Measurements from ENCODE around the gene FBXW7. TPM values are rescaled to one million over a fixed set of nuclear protein-coding genes. Genes with fewer than 3 reads are reported as not detected.

The FBXW7 gene
- total RNA-seq, 4 donors from 2014 or later, result 72.2 to 105 (median 87.1) TPM

DNA sequence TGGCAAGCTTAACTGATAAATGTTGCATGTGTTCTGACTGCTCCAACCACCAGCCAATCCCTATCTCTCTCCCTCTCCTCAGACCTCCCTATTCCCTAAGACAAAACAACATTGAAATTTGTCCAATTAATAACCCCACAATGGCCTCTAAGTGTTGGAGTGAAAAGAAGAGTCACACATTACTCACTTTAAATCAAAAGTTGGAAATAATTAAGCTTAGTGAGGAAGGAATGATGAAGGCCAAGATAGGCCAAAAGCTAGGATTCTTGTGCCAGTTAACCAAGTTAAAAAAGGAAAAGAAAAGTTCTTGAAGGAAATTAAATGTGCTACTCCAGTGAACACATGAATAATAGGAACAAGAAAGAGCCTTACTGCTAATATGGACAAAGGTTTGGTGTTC is 55.6 kb downstream of the FBXW7 start:
- H3K27ac ChIP-seq, result no peak overlapping the region
- H3K9me3 ChIP-seq, result no peaks in the 10 kb centered on the region
- H3K4me3 ChIP-seq (replicated peaks in 1 of 3), result no peak overlapping the region
- no peaks in the 10 kb centered on the region for H3K36me3 ChIP-seq
- TF ChIP-seq, protein P1, sequence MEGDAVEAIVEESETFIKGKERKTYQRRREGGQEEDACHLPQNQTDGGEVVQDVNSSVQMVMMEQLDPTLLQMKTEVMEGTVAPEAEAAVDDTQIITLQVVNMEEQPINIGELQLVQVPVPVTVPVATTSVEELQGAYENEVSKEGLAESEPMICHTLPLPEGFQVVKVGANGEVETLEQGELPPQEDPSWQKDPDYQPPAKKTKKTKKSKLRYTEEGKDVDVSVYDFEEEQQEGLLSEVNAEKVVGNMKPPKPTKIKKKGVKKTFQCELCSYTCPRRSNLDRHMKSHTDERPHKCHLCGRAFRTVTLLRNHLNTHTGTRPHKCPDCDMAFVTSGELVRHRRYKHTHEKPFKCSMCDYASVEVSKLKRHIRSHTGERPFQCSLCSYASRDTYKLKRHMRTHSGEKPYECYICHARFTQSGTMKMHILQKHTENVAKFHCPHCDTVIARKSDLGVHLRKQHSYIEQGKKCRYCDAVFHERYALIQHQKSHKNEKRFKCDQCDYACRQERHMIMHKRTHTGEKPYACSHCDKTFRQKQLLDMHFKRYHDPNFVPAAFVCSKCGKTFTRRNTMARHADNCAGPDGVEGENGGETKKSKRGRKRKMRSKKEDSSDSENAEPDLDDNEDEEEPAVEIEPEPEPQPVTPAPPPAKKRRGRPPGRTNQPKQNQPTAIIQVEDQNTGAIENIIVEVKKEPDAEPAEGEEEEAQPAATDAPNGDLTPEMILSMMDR (IDR thresholded peaks at IDR 0.05), result no peak
- no peak for TF ChIP-seq POLR2A (IDR thresholded peaks at IDR 0.05)
- no peaks in the 10 kb centered on the region for H3K27me3 ChIP-seq
- intact Hi-C loops (cut with DNase I), result no loop called here
- no peak for DNase-seq
- H3K4me1 ChIP-seq, result peaks cover 5 to 7% of the 10 kb centered on the region in 2 donors

DNA sequence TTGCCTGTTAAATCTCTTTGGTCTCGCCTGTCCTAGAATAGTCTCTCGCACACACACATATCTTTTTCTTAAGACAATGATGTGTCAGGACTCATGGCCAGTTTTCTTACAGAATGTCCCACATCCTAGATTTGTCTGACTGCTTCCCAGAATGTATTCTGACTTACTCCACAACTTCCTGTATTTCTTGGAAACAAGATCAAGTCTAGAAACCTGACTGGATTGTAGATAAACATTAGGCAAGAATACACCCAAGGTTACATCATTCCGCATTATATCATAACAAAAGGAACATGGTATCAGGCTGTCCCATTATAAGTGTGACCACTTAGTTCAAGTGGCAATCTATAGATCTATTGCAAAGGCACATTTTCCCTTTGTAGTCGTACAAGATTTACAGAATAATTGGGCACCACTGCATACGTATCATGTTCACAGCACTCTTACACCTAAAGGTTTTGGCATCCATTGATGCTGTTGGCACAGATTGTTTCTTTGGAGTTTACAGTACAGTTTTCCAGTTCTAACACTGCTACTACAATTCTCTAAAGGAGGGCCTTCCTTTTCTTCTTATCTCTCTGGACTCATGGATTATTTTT is 56.4 kb downstream of the FBXW7 start:
- TF ChIP-seq, protein P1 (IDR thresholded peaks at IDR 0.05), result no peak
- no peak for TF ChIP-seq POLR2A (IDR thresholded peaks at IDR 0.05)
- Histone ChIP-seq H3K4me1 (peaks cover 5 to 7% of the 10 kb centered on the region in 2 donors), H3K27ac (no peak overlapping the region), H3K36me3 (no peaks in the 10 kb centered on the region), H3K27me3 (no peaks in the 10 kb centered on the region), H3K4me3 (replicated peaks in 1 of 3) (no peak overlapping the region), H3K9me3 (no peaks in the 10 kb centered on the region)
- WGBS, 2 donors, result 92 to 95% methylated on average over 5 of the region's 5 CpGs
- DNase-seq, result no peak
- intact Hi-C loops (cut with DNase I), result no loop called here

DNA sequence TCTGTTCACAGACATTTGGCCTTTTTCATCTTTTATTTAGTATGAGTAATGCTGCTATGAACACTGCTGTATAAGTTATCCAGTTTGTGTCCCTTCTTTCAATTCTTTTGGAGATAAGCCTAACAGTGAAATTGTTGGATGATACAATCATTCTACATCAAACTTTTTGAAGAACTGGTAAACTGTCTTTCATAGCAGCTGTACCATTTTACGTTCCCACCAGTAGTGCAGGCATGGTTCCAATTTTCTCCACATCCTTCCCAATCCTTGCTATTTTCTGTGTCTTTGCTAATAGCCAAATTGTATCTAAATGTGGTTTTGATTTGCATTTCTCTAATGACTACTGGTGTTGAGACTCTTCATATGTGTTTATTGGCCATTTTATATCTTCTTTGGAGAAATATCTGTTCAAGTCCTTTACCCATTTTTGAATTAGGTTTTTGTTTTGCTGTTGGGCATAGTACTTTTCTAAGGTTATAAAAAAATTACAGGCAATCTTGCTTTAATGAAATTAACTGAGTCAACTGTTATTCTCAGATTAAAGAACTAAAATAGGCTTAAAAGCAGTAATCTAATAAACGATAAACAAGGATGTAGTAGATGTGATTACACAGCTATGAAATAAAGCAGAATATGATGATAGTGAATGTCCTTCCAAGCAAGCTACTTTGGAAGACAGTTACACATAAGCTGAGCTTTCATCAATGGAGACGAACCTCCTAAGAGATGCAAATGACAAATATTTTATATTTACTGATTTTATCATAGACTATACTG is 57.2 kb downstream of the FBXW7 start:
- Histone ChIP-seq H3K9me3 (no peaks in the 10 kb centered on the region), H3K27me3 (no peaks in the 10 kb centered on the region), H3K4me3 (replicated peaks in 1 of 3) (no peak overlapping the region), H3K4me1 (peaks cover 5 to 7% of the 10 kb centered on the region in 2 donors), H3K27ac (no peak overlapping the region), H3K36me3 (no peaks in the 10 kb centered on the region)
- DNase-seq, result no peak
- TF ChIP-seq POLR2A (IDR thresholded peaks at IDR 0.05), result no peak
- TF ChIP-seq, protein P1 (IDR thresholded peaks at IDR 0.05), result no peak
- 90 to 94% methylated on average over 3 of the region's 3 CpGs for WGBS, 2 donors
- intact Hi-C loops (cut with DNase I), result no loop called here

DNA sequence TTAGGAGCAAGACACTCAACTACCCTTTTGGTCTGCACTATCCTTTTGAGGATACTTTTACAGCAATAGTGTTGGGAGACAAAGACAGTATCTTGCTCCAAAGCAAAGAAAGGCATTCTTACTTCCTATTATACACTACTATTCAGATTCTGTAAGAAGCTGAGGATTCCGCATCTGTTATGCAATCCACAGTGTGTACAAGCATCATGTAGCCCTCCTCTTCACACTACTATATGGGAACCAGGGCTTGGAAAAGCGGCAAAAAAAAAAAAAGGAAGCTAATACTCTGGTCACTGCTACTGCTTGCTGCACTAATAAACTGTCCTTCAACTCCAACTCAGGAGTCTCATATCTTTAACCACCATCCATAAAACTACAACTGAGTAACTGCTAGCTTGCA is 59.1 kb downstream of the FBXW7 start:
- intact Hi-C loops (cut with DNase I), result no loop called here
- 87 to 96% methylated on average over 2 of the region's 2 CpGs for WGBS, 2 donors
- Histone ChIP-seq H3K27ac (no peak overlapping the region), H3K4me1 (peaks cover 5 to 7% of the 10 kb centered on the region in 2 donors), H3K9me3 (no peaks in the 10 kb centered on the region), H3K36me3 (no peaks in the 10 kb centered on the region), H3K27me3 (no peaks in the 10 kb centered on the region), H3K4me3 (replicated peaks in 1 of 3) (no peak overlapping the region)
- no peak for DNase-seq
- TF ChIP-seq POLR2A (IDR thresholded peaks at IDR 0.05), result no peak
- TF ChIP-seq, protein P1 (IDR thresholded peaks at IDR 0.05), result no peak

DNA sequence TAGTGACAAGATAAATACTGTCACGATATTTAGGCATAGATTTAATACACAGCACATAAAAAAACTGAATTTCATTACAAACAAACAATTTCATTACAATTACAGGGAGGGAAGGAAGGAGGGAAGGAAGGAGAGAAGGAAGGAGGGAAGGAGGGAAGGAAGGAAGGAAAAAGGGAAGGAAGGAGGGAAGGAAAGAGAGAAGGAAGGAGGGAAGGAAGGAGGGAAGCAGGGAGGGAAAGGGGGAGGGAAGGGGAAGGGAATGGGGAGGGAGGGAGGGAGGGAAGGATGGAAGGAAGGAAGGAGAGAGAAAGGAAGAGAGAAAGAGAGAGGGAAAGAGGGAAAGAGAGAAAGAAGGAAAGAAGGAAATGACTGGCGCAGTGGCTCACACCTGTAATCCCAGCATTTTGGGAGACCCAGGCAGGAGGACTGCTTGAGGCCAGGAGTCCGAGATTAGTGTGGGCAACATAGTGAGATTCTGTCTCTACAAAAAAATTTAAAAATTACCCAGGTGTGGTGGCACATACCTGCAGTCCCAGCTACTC is 64.6 kb downstream of the FBXW7 start:
- H3K4me1 ChIP-seq, result no peaks in the 10 kb centered on the region
- no peak for TF ChIP-seq POLR2A (IDR thresholded peaks at IDR 0.05)
- TF ChIP-seq, protein P1 (IDR thresholded peaks at IDR 0.05), result no peak
- intact Hi-C loops (cut with DNase I), result no loop called here

More for the DNA sequence above, 64.6 kb downstream of the FBXW7 start:
- Histone ChIP-seq H3K9me3 (no peaks in the 10 kb centered on the region), H3K36me3 (no peaks in the 10 kb centered on the region), H3K27ac (no peak overlapping the region), H3K4me3 (replicated peaks in 1 of 3) (no peak overlapping the region), H3K27me3 (no peaks in the 10 kb centered on the region)
- DNase-seq, result no peak
- 95 to 98% methylated on average over 3 of the region's 3 CpGs for WGBS, 2 donors

All from thyroid gland (tissue), 4 donors.